HG03442 (cell line): ENCODE measurements around the gene TLL1.

ENCODE experiments used
- ATAC-seq: cut with Tn5 transposase; IDR thresholded peaks from one replicate; pipeline ENCODE4 v1.9.1; 2021; ENCODE audit warnings: mild to moderate bottlenecking, moderate library complexity; ENCODE audit not compliant: unreplicated experiment

The TLL1 gene

GRCh38 chr4:166042510-166043055, 169.5 kb downstream of the TLL1 start:
- no peak for ATAC-seq

GRCh38 chr4:166043801-166044200, 170.8 kb downstream of the TLL1 start:
- ATAC-seq, result no peak

- ATAC-seq, result no peak
These were observed 171.8 kb downstream of the TLL1 start for GRCh38 chr4:166044871-166045270.

- peak; percentile 95 for ATAC-seq
These were observed 172.4 kb downstream of the TLL1 start for GRCh38 chr4:166045457-166045856.

- no peak for ATAC-seq
These were observed 176.0 kb downstream of the TLL1 start for GRCh38 chr4:166049036-166049435.

- no peak for ATAC-seq
These were observed 191.7 kb downstream of the TLL1 start for GRCh38 chr4:166064721-166065120.

GRCh38 chr4:166065324-166065723, 192.3 kb downstream of the TLL1 start:
- no peak for ATAC-seq

- no peak for ATAC-seq
These were observed 193.9 kb downstream of the TLL1 start for GRCh38 chr4:166066936-166067335.

GRCh38 chr4:166067915-166068314, 194.9 kb downstream of the TLL1 start:
- no peak for ATAC-seq

GRCh38 chr4:166073783-166074182, 200.7 kb downstream of the TLL1 start:
- ATAC-seq, result no peak

GRCh38 chr4:166075599-166075998, 202.6 kb downstream of the TLL1 start:
- ATAC-seq, result no peak

- ATAC-seq, result no peak
These were observed 204.7 kb downstream of the TLL1 start for GRCh38 chr4:166077782-166078181.

- ATAC-seq, result no peak
These were observed 205.3 kb downstream of the TLL1 start for GRCh38 chr4:166078383-166078782.

- ATAC-seq, result no peak
These were observed 205.9 kb downstream of the TLL1 start for GRCh38 chr4:166078955-166079354.

GRCh38 chr4:166087569-166087968, 214.5 kb downstream of the TLL1 start:
- no peak for ATAC-seq

GRCh38 chr4:166088576-166088975, 215.5 kb downstream of the TLL1 start:
- ATAC-seq, result no peak

- ATAC-seq, result no peak
These were observed 218.1 kb downstream of the TLL1 start for GRCh38 chr4:166091146-166091545.

- ATAC-seq, result no peak
These were observed 219.0 kb downstream of the TLL1 start for GRCh38 chr4:166091912-166092510.

- ATAC-seq, result no peak
These were observed 219.8 kb downstream of the TLL1 start for GRCh38 chr4:166092797-166093290.

GRCh38 chr4:166104623-166105022, 231.6 kb downstream of the TLL1 start:
- no peak for ATAC-seq

GRCh38 chr4:166121897-166122296, 248.9 kb downstream of the TLL1 start:
- ATAC-seq, result no peak

- ATAC-seq, result no peak
These were observed 250.5 kb downstream of the TLL1 start for GRCh38 chr4:166123546-166123945.

- no peak for ATAC-seq
These were observed 255.4 kb downstream of the TLL1 start for GRCh38 chr4:166128403-166128802.
